ENCODE data around the gene SYNE2.

- TF ChIP-seq CTCF (IDR thresholded peaks at IDR 0.05; ENCODE audit: insufficient read depth, low read length, poor library complexity, severe bottlenecking) (no peak), EZH2phosphoT487 (conservative IDR thresholded peaks at IDR 0.05; ENCODE audit: low read length) (no peak)
Observed at GRCh38 chr14:63962906-63963305, 110.1 kb downstream of the SYNE2 start.

Data from SU-DHL-6 (cell line).